ENCODE measurements around the gene SPACDR. TPM values are rescaled to one million over a fixed set of nuclear protein-coding genes. Genes with fewer than 3 reads are reported as not detected.
A peak's percentile ranks its signal among the peaks of the same experiment; 100 is the strongest.

SPACDR gene
- total RNA-seq, 3 donors from 2014 or later (not counting 1 experiment from before 2014, with no cell fraction given), result 2.3 to 4.1 (median 3.9) TPM

DNA sequence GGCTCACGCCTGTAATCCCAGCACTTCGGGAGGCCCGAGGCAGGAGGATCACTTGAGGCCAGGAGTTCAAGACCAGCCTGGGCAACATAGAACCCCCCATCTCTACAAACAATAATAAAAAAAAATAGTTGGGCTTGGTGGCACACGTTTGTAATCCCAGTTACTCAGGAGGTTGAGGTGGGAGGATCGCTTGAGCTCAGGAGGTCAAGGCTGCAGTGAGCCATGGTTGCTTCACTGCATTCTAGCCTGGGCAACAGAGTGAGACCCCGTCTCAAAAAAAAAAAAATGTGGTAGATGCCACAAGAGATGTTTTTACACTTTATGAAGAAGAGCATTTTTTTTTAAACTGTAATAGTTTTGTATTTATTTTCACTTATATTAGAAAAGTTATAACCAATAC lies 32.4 kb upstream of the SPACDR start:
- peaks cover 0 to 10% of the 10 kb centered on the region in 2 donors for H3K4me1 Mint-ChIP-seq
- 91% methylated on average over 5 of the region's 6 CpGs for WGBS (ENCODE audit: insufficient coverage)
- DNase-seq, result no peak
- H3K27me3 Mint-ChIP-seq (ENCODE audit: low read depth in 2 of 2), result peaks cover 32% of the 10 kb centered on the region in 2 donors
- Histone ChIP-seq H3K4me3 (ENCODE audit: low read length) (no peak overlapping the region), H3K9me3 (ENCODE audit: control insufficient read depth, insufficient read depth, low read length) (no peaks in the 10 kb centered on the region), H3K4me1 (ENCODE audit: control insufficient read depth, insufficient read depth, low read length) (peaks cover 10% of the 10 kb centered on the region), H3K27me3 (ENCODE audit: control insufficient read depth, insufficient read depth, low read length) (peaks cover 5% of the 10 kb centered on the region), H3K36me3 (ENCODE audit: control insufficient read depth, insufficient read depth, low read length) (no peaks in the 10 kb centered on the region), H3K27ac (ENCODE audit: low read length) (no peak overlapping the region)
- no peak overlapping the region for H3K4me3 Mint-ChIP-seq
- no peak overlapping the region for H3K27ac Mint-ChIP-seq
- intact Hi-C loops (cut with micrococcal nuclease), result no loop called here
- no peaks in the 10 kb centered on the region for H3K9me3 Mint-ChIP-seq
- ATAC-seq, result no peak
- TF ChIP-seq, protein P1, sequence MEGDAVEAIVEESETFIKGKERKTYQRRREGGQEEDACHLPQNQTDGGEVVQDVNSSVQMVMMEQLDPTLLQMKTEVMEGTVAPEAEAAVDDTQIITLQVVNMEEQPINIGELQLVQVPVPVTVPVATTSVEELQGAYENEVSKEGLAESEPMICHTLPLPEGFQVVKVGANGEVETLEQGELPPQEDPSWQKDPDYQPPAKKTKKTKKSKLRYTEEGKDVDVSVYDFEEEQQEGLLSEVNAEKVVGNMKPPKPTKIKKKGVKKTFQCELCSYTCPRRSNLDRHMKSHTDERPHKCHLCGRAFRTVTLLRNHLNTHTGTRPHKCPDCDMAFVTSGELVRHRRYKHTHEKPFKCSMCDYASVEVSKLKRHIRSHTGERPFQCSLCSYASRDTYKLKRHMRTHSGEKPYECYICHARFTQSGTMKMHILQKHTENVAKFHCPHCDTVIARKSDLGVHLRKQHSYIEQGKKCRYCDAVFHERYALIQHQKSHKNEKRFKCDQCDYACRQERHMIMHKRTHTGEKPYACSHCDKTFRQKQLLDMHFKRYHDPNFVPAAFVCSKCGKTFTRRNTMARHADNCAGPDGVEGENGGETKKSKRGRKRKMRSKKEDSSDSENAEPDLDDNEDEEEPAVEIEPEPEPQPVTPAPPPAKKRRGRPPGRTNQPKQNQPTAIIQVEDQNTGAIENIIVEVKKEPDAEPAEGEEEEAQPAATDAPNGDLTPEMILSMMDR (IDR thresholded peaks at IDR 0.05), result no peak
- H3K36me3 Mint-ChIP-seq, result no peaks in the 10 kb centered on the region

DNA sequence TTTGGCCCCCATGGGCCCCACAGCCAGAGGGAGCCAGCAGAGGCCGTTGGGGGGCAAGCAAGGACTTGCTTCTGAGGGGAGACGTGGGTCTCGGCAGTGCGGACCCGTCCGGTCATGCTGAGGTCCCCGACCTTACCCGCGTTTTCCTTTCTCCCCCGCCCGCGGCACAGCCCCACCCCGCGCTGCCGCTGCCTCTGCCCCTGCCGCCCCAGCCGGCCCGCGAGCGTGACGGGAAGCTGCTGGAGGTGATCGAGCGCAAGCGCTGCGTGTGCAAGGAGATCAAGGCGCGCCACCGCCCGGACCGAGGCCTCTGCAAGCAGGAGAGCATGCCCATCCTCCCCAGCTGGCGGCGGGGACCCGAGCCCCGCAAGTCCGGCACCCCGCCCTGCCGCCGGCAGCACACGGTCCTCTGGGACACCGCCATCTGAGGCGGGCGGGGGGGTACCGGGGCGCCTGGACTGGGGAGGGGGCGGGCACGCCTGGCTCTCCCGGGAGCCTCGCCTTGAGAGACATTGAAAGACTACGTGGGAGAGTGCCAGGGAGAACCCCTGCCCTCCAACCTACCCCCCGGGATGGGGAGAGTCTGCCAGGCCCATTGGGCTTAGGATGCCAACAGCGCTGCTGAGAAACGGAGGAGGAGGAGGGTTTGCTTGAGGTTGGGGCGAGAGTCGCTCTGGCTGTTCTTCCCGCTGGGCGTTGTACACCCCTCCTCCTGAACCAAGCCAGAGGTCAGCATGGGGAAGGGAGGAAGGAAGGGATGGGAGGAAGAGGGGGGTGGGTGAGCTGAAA lies 29.6 kb upstream of the SPACDR start:
- H3K4me3 ChIP-seq (ENCODE audit: low read length), result no peak overlapping the region
- no peak overlapping the region for H3K27ac Mint-ChIP-seq

DNA sequence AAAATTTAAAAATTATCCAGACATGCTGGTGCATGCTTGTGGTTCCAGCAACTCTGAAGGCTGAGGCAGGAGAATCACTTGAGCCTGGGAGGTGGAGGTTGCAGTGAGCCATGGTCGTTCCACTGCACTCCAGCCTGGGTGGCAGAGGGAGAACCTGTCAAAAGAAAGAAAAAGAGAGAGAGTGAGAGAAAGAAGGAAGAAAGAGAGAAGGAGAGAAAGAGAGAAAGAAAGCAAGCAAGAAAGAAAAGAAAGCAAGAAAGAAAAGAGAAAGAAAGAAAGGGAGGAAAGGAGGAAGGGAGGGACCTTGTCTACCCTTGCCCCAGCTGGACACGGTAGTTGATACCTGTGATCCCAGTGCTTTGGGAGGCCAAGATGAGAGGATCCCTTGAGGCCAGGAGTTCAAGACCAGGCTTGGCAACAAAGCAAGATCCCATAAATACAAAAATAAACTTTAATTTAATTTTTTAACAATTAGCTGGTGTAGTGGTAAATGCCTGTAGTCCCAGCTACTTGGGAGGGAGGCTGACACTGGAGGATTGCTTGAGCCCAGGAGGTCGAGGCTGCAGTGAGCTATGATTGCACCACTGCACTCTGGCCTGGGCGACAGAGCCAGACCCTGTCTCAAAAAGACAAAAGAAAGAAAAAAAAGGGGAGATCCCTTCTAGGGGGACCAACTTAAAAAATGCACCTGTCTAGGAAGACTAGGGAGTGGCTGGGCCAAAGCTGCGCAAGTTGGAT lies 28.8 kb upstream of the SPACDR start:
- H3K4me3 ChIP-seq (ENCODE audit: low read length), result no peak overlapping the region
- H3K27ac Mint-ChIP-seq, result no peak overlapping the region
- H3K9me3 ChIP-seq (ENCODE audit: control insufficient read depth, insufficient read depth, low read length), result no peaks in the 10 kb centered on the region
- peaks cover 5% of the 10 kb centered on the region for H3K27me3 ChIP-seq (ENCODE audit: control insufficient read depth, insufficient read depth, low read length)
- H3K4me1 Mint-ChIP-seq, result peaks cover 0 to 10% of the 10 kb centered on the region in 2 donors
- ATAC-seq (no peak), DNase-seq (no peak)
- intact Hi-C loops (cut with micrococcal nuclease), result no loop called here
- H3K36me3 Mint-ChIP-seq, result no peaks in the 10 kb centered on the region
- TF ChIP-seq, protein P1 (IDR thresholded peaks at IDR 0.05), result no peak
- H3K36me3 ChIP-seq (ENCODE audit: control insufficient read depth, insufficient read depth, low read length), result no peaks in the 10 kb centered on the region
- peaks cover 10% of the 10 kb centered on the region for H3K4me1 ChIP-seq (ENCODE audit: control insufficient read depth, insufficient read depth, low read length)
- H3K27me3 Mint-ChIP-seq (ENCODE audit: low read depth in 2 of 2), result peaks cover 32 to 39% of the 10 kb centered on the region in 2 donors
- H3K27ac ChIP-seq (ENCODE audit: low read length), result no peak overlapping the region
- H3K4me3 Mint-ChIP-seq, result peak overlapping the region; percentile 69
- WGBS (ENCODE audit: insufficient coverage), result 88% methylated on average over 5 of the region's 5 CpGs
- H3K9me3 Mint-ChIP-seq, result no peaks in the 10 kb centered on the region

More for the DNA sequence above, 29.6 kb upstream of the SPACDR start:
- DNase-seq (peak in 1 of 2 donors; percentile 75), ATAC-seq (peak; percentile 60 to 84 (median 77))
- WGBS (ENCODE audit: insufficient coverage), result 3% methylated on average over 56 of the region's 56 CpGs
- H3K27me3 ChIP-seq (ENCODE audit: control insufficient read depth, insufficient read depth, low read length), result peaks cover 5% of the 10 kb centered on the region
- no peaks in the 10 kb centered on the region for H3K36me3 ChIP-seq (ENCODE audit: control insufficient read depth, insufficient read depth, low read length)
- H3K9me3 Mint-ChIP-seq, result no peaks in the 10 kb centered on the region
- TF ChIP-seq, protein P1 (IDR thresholded peaks at IDR 0.05), result no peak
- H3K4me1 Mint-ChIP-seq, result peaks cover 0 to 10% of the 10 kb centered on the region in 2 donors
- no peak overlapping the region for H3K27ac ChIP-seq (ENCODE audit: low read length)
- H3K36me3 Mint-ChIP-seq, result no peaks in the 10 kb centered on the region
- H3K9me3 ChIP-seq (ENCODE audit: control insufficient read depth, insufficient read depth, low read length), result no peaks in the 10 kb centered on the region
- peaks cover 10% of the 10 kb centered on the region for H3K4me1 ChIP-seq (ENCODE audit: control insufficient read depth, insufficient read depth, low read length)
- H3K4me3 Mint-ChIP-seq, result peak overlapping the region; percentile 69
- intact Hi-C loops (cut with micrococcal nuclease), result no loop called here
- H3K27me3 Mint-ChIP-seq (ENCODE audit: low read depth in 2 of 2), result peaks cover 32 to 41% of the 10 kb centered on the region in 2 donors
